Gastroesophageal sphincter (tissue), 3 donors: Measurements from ENCODE around the gene UVSSA.

Experiments used
- CTCF ChIP-seq, 4 experiments: fragments of 200-600 bp in 2 of 4; fragments of 450-650 bp in 2 of 4; sonication (generic) in 1 of 4; IDR thresholded peaks; one replicate each; pipeline ENCODE4 v1.5.1; 2017 to 2019; ENCODE audit warnings: antibody characterized with exemption in 4 of 4, mild to moderate bottlenecking in 2 of 4, moderate library complexity in 2 of 4
- POLR2A ChIP-seq, 2 donors: fragments of 450-650 bp; IDR thresholded peaks; one replicate each; pipeline ENCODE4 v1.6.1; 2017; ENCODE audit warnings: antibody characterized with exemption in 2 of 2, mild to moderate bottlenecking in 2 of 2, moderate library complexity in 1 of 2

- TF ChIP-seq CTCF (IDR thresholded peaks at IDR 0.05), result no peak
- no peak for TF ChIP-seq POLR2A (IDR thresholded peaks at IDR 0.05)
Measured at GRCh38 chr4:1353186-1354055, 6.4 kb downstream of the UVSSA start.
